Frontal cortex (tissue), 4 donors: Measurements from ENCODE around the gene HMGA1. TPM values are rescaled to one million over a fixed set of nuclear protein-coding genes. Genes with fewer than 3 reads are reported as not detected.
A peak's percentile ranks its signal among the peaks of the same experiment; 100 is the strongest.

Experiments
- DNase-seq, 2 donors: peaks; one replicate each; pipeline ENCODE4 v3.0.0; 2012; ENCODE audit warnings: low spot score in 2 of 2
- FAIRE-seq: peaks from 2 replicates; lab custom pipeline; 2012; peaks lifted over from hg19 to GRCh38; lab: Jason Lieb, UNC
- total RNA-seq: library from RNA; depleted of rRNA; stranded (reverse); fragments of >200 nt; gene quantifications from one replicate; pipeline ENCODE4 v1.2.3, GENCODE V29; 2014
- donor health status: control.
- donor health status: control.
- donor health status: control.

Gene HMGA1
- total RNA-seq, 1 donor from 2014 or later, result 24.5 TPM

DNA sequence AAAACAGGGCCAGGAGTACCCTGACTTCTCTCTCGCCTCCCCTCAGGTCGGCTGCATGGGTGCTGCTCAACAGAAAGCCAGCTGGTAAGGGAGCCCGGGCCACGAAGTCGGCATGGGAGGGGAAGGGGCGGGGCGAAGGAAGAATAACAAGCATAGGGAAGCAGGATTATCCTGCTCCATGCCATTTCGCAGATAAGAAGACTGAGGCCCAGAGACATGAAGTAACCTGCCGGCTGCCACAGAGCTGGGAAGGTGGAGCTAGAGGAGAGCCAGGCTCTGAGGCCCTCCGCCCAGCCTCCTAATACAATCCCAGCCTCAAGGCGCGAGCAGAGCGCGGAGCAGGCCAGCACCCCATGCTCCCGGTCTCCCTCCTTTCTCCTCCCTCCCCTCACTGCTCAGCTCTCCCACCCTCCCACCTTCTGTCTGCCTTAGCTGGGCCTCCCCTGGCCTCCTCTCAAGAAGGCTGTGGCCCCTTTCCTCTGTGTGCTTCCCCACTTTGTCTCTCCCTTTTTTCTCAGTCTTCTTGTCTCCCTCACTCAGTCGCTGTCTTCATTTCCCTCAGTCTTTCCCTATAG lies 13.2 kb upstream of the HMGA1 start:
- FAIRE-seq, result no peak

DNA sequence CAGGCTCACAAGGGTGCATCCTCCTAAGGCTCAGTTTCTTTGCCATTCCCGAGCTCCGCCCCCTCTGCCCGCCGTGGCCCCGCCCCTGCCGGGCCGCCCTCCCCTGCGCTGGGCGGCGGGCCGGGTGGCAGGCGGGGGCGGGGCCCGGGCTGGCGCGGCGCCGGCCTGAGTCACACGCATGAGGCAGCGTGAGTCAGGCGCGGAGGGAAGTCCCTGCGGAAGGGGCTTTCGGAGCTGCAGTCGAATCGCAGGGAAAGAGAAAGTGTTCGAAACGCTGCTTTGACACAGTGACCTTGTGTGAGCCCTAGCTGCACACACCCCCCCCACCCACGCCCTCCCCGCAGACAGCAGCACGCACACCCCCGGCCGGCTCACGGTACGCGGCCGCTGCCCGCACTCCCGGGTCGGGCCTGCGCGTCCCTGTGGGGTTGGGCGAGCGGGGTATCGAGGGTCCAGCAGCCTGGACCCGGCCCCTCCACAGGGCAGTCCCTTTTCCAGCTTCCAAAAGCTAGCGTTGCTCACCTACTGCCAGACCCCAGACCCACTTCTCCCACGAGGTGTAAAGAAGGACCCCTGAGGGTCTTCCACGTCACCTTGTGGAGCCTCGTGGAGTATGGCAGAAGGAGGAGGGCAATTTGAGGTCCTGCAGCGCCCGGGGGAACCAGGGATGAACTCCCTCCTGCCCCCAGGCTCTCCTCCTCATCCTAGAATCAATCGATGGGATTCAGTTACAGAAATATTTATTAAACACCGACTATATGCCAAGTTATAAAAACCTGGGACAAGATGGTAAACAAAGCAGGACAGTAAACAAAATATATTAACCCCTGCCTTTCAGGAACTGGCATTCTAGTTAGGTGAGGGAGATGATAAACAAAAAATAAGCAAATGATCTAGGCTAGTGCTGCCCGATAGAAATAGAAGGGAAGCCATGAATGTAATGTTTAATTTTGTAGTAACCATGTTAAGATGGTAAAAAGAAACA lies 12.4 kb upstream of the HMGA1 start:
- FAIRE-seq (no peak), DNase-seq (peak; percentile 96 to 98)

More for the DNA sequence above, 13.2 kb upstream of the HMGA1 start:
- no peak for DNase-seq

DNA sequence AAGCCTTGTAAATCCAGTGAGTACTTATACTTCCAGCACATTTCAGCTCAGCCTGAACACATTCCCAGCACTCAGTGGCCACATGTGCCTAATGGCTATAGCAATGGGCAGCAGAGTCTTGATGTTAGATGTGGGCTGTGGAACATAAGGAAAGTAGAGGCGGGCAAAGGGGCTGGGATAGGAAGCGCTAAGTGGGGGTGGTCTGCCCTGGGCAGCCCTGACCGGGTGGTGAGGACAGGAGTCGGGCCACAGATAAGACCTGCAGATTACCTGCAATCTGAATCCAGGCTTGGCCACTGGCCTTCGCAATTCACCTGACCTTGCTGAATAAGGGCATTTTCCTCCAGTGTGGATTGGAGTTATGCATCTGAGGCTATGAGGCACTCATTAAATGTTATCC lies 11.1 kb upstream of the HMGA1 start:
- DNase-seq (no peak), FAIRE-seq (no peak)

DNA sequence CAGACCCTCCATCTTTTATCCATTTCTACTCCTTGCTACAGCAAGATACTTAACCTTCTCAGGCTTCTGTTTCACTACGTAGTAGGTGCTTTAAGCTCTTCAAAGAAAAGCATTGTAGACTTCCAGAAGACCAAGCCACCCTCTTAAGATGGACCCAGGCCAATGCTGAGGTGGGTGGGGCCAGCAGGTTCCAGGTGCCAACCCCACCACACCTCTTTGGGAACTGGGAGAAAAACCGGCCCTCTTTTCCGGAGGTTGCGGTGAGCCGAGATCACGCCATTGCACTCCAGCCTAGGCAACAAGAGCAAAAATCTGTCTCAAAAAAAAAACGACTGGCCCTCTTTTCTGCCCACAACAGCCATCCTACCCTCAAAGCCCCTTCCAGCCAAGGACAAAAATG lies 10.6 kb upstream of the HMGA1 start:
- DNase-seq (no peak), FAIRE-seq (no peak)

DNA sequence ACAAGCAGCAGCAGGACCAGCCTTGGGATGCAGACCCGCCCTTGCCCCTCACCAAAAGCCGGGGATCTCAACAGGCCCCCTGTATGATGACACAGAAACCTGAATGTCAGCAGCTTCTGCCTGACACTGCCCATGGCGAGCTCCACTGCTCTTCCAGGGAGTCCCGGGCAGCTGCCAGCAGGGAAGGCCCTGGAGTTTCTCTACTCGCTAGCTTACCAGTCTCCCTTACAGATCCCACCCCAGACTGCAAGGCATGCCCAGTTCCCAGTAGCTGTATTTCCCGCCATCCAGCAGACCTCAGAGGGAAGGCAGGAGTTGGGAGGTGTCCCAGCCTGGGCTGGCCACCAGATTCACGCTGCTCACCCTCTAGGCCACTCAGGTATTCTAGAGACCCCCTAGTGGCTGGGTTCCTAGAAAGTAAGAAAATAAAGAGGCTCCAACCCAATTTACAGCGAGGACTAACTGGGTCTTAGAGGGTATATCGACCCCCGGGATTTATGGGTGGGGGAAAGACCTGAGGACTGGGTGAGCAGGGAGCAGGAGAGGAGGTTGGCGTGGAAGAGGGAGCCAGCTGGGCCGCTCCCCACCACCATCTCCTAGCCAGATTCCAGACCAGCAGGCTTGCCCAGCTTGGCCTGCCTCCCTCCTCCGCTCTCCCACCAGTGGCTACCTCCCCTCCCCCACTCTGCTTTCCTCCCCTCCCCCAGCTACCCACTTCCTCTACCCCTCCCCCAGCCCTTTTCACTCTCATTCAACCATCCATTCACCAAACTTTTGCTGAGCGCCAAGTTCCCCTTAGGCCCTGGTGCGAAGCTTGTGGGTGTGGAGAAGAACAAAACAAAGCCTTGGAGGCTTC lies 9.7 kb upstream of the HMGA1 start:
- FAIRE-seq (no peak), DNase-seq (no peak)

DNA sequence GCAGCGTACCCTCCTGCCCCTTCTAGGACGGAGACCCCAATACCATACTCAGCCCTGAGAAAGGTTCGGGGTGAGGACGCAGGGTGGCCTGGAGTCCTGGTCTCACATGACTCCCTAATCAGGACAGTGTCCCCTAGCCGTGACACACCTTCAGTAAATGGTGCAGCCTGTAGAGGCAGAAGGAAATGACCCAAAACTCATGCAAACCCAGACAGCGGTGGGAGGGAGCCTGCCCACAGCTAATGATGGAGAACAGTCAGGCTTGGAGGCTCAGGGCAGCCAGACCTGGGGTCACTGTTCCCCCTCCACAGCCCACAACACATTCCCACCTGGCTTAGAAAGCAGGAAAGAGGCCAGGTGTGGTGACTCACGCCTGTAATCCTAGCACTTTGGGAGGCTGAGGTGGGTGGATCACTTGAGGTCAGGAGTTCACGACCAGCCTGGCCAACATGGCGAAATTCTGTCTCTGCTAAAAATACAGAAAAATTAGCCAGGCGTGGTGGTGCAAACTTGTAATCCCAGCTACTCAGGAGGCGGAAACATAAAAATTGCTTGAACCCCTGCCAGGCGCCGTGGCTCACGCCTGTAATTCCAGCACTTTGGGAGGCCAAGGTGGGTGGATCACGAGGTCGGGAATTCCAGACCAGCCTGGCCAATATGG lies 8.8 kb upstream of the HMGA1 start:
- DNase-seq, result no peak

DNA sequence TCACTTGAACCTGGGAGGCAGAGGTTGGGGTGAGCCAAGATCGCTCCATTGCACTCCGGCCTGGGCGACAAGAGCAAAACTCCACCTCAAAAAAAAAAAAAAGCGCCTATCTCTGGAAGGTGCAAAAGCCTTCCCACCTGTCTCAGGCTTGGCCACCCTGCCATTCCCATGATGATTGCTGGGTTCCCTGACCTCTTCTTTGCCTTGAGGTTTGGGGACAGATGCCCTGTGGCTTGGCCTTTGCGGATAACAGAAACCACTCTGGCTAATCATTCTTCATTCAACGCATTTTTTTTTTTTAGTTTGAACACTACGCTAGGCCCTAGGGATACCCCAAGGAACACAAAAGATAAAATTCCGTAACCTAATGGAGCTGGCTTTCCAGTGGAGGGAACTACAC lies 6.8 kb upstream of the HMGA1 start:
- FAIRE-seq (no peak), DNase-seq (no peak)

More for the DNA sequence above, 8.8 kb upstream of the HMGA1 start:
- FAIRE-seq, result no peak

DNA sequence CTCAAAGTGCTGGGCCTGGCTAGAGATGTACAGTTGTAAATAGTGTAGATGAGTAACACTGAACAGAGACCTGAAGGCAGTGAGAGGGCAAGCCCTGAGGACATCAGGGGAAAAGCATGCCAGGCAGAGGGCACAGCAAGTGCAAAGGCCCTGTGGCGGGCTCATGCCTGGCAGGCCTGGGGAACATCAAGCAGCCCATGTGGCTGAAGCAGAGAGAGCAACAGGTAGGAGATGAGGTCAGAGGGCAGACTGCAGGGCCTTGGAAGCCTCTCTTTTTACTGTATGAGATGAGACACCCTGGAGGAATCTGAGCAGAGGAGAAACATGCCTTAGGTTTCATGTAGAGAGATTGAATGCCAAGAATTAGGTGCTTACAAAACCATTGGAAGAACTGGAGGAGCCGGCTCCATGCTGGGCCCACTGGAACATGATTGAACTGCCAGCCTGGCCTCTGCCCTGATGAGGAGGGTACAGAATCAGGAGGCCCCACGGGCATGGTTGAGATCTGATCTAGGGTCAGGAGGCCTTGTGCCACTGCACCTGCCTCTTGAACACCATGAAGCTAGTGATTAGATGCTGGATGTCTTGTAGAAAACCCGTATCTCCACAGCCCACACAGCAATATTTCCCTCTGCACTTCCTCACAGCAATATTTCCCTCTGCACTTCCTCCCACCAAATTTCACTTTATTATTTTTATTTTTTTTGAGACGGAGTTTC lies 5.9 kb upstream of the HMGA1 start:
- FAIRE-seq (no peak), DNase-seq (no peak)

DNA sequence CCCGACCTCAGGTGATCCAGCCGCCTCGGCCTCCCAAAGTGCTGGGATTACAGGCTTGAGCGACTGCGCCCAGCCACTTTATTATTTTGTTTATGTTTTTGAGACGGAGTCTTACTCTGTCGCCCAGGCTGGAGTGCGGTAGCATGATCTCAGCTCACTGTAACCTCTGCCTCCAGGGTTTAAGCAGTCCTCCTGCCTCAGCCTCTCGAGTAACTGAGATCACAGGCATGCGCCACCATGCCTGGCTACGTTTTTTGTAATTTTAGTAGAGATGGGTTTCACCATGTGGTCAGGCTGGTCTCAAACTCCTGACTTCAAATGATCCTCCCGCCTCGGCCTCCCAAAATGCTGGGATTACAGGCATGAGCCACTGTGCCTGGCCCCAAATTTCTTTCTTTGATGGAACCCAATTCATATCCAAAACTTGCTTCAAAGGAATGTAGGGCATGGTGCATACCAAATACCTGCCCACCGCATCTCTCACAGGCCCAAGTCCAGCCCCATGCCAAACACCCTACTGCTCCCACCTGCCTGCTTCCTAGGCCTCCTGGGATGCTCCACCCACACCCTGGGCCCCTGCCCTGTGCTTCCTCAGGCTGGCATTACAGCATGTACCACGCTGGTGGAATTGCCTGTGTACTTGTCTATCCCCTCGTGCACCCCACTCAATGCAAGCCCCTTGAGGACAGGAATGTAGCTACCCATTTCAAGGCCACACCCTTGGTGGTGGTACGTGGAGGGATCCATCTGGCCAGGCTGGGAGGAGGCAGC lies 4.9 kb upstream of the HMGA1 start:
- no peak for FAIRE-seq
- DNase-seq, result no peak

DNA sequence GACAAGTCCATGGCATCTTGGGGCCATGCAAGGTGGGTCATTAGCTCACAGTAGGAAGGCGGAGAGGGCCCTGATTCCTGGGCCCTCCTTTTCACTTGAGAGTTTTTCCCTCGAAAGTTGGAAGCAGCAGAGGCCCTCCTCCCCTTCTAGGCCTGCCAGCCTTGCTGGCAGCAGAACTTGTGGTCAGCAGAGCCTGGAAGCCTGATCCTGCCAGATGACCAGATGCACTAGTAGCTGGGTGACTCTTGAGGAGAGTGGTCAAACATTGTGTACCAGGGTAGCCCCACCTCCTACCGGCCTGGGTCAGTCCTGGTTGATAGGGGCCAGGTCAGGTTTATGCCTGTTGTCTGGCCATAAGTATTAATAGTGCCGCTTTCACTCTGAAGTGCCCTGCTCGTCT lies 3.8 kb upstream of the HMGA1 start:
- DNase-seq, result peak in 1 of 2 donors; percentile 9
- FAIRE-seq, result no peak

DNA sequence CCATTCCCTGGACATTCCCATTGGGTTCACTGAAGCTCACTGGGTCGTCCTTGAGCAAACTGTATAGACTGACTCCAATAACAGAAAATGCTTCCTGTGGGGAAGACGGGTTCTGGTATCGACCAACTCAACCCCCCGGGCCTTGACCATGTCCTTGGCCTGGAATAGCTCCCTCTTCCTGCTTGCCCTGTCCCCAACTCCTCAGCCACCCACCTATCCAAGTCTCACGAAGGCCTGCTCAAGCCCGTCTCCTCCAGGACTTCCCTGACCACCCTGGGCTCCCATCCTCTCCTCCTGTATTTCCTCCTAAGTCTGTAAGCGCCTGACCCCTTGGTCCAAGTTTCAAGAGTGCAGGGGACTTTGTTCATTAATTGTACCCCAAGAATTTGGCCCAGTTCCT lies 2.8 kb upstream of the HMGA1 start:
- no peak for DNase-seq
- no peak for FAIRE-seq

DNA sequence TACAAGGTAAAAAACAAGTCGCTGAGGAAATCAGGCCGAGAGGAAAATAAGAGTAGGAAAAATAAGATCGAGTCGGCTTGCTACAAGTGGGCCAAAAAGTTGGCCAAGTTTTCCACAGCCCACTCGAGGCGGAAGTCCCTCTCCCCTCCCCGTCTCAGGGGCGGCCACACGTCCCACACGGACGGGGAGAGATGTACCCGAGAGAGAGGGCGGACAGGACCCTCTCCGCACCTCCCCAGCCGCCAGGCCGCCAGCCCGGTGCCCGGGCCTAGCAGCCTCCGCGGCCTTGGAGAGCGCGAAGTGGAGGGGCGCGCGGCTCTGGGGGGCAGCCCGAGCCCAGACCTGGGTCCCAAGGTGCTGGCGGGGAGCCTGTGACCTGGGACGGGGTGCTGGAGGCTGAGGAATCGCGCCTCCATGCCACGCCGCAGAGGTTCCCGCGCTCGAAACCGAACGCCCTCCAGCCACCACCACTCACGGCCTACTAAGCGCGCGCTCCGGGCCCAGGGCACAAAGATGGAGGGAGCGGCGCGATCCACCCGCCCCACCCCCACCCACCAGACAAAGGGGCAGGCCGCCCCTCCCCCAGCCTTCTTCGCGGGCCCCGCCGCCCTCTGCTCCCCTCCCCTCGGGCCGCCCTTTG lies 1.9 kb upstream of the HMGA1 start:
- FAIRE-seq, result no peak
- DNase-seq, result peak; percentile 2 to 13

DNA sequence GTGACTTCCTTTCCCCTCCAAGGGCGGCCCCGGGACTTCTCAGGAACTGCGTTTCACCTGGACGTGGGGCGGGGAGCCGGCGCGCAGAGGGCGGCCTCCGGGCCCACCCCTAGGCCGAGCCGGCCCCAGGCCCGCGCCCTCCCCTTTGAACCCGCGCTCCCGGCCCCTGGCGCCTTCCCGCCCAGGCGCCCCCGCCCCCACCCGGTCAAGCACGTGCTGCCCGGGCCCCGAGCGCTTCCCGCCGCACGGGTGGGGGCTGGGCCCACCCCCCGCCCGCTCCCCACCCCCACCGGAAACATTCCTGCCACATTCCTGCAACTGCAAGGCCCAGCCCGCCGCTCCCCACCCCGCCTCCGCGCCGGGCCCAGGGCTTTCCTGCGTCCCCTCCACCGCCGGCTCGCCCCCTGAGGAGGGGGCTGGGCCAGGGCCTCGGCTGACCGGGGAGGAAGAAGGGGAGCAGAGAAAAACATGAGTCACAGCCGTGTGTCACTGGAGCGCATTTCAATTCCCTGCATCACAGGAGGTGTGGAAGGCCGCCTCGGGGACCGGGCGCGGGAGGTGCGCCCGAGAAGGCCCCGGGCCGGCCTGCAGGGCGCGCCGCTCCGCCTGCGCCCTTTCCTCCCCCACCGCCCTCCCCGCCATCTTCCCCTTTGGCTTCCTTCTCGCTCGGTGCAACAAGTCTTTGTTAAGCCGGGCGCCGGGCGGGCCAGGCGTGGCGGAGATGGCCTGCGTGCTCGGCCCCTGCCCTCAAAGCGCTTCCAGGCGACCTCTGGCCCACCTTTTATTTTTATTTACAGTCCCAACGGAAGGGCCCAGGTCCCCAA lies 1.2 kb upstream of the HMGA1 start:
- FAIRE-seq, result no peak
- DNase-seq, result peak; percentile 51 to 68

DNA sequence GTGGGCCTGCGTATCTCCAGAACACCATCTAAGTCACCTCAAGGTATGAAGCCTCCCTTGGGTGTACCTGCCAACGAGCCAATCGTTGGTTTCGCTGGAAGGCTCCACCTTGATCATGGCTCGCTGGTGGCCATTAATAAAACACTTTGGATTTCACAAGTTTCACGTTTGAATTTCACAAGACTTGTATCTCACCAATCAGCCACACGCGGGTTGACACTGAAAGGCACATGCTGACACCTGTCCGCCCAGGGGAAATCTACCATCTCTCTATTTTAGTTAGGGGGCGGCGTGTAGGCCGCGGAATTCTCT lies 586 bp upstream of the HMGA1 start:
- FAIRE-seq (no peak), DNase-seq (peak; percentile 34 to 41)

DNA sequence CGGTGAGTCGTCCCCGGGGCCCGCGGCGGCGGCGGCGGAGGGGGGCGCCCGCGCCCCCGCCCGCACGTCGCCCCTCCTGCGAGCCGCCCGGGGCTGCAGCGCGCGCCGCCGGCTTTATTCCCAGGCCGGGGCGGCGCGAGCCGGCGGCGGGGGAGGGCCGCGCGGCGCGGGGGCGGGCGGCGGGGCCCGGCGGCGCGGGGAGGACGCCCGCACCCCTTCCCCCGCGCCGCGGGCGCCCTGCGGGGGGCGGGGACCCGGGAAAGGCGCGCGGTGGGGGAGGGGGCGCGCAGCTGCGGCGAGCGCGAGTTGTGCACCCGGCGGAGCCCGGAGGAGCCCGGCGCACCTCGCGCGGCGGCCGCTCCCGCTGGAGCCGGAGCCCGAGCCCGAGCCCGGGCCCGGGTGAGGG lies 646 bp downstream of the HMGA1 start:
- DNase-seq (peak in 1 of 2 donors; percentile 67), FAIRE-seq (no peak)

DNA sequence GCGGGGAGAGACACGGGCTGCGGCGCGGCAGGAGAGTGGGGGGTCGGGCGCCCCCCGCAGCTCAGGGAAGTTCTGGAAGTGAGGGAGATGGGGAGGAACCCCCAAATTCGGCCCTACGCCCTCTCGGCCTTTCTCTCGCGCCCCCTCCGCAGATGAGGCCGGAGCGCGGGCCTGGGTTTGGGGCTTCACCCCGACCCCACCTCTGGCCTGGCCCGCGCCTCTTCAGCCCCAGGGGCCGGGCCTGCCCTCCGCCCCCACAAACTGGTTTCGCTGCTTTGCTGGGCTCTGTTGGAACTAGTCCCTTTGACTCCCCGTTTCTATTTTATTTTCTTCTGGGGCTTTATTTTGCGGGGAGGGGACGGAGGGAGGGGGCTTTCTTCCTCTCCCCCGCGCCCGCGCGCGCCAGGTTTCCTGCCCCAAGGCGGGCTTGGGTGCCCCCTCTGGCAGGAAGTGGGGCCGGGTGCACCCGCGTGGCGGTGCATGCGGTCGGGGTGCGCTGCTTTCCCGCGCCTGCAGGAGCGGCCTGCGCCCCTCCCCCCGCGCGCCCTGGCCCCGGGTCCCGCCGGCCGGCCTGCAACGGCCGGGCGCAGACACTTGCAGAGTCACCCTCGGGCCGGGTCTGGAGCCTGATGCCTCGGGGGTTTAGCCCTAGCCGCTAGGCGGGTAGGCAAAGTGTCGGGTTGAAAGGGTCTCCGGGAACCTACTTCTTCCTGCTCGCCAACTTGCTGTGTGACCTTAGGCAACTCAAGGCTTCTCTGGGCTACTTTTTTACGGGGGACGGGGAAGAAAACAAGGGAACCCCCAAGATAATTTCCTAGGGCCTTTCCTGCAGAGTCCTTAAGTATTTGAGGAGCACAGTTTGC lies 1.3 kb downstream of the HMGA1 start:
- peak; percentile 59 to 68 for DNase-seq

More for the DNA sequence above, 1.3 kb downstream of the HMGA1 start:
- FAIRE-seq, result no peak
